HT1080 (cell line): ENCODE results near the gene UMPS. TPM values are rescaled to one million over a fixed set of nuclear protein-coding genes. Genes with fewer than 3 reads are reported as not detected.
"Not testable (repeated sequence)": the region's sequence is repeated elsewhere in the genome, so short reads cannot be mapped to it uniquely, and the experiment has no call there.

Experiments used
- DNase-seq: peaks from one replicate; pipeline ENCODE4 v3.0.0-alpha.2; 2015; ENCODE audit warnings: low read depth
- total RNA-seq: library from RNA; depleted of rRNA; stranded (reverse); fragments of >200 nt; shearing (Covaris generic); gene quantifications from 2 replicates; pipeline ENCODE4 v1.2.3, GENCODE V29; 2014

UMPS gene
- total RNA-seq, 1 experiment from 2014 or later, result 118 TPM

DNA sequence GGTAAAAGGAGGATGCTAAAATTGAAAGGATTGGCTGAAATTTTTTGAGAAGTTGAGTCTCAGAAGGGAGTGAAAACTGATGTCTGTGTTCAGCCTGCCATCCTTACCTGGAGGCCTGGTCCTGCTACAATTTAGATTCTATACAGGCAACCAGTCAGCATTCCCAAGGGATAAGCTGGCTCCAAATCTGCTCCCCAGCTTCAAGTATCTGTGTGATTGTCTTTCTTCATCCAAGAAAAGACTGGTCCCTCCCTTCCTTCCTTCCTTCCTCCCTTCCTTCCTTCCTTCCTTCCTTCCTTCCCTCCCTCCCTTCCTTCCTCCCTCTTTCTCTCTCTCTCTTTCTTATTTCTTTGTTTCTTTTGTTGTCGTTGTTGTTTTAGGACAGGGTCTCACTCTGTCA lies 24.7 kb upstream of the UMPS start:
- no peak for DNase-seq

DNA sequence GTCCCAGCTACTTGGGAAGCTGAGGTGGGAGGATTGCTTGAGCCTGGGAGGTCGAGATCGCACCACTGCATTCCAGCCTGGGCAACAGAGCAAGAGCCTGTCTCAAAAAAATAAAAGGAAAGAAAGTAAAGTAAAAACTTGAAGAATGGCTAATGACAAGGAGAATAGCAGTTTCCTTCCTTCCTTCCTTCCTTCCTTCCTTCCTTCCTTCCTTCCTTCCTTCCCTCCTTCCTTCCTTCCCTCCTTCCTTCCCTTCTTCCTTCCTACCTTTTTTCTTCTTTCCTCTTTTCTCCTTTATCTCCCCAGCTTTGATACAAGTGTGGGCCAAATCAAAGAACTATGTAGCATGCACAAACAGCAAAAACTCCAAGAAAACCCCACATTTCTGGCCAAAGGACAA lies 23.0 kb upstream of the UMPS start:
- not testable (repeated sequence) for DNase-seq

DNA sequence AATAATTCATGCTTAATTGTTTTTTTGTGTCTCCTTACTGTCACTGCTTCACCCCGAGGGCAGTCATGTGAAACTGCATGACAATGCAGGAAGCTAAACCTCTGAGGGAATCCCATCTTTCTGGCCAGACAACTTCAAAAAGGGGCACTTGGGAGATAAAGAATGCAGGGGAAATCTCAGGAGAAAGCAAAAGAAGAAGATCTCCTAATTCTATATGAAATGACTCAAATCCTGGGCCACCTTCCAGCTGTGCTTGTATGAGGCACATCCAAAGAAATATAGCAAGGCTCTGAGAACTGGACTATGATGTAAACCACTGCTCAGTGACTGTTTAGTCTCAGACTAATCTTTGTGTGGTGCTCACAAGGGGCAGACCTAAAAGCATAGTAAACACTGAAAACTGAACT lies 22.6 kb upstream of the UMPS start:
- DNase-seq, result peak; percentile 22

DNA sequence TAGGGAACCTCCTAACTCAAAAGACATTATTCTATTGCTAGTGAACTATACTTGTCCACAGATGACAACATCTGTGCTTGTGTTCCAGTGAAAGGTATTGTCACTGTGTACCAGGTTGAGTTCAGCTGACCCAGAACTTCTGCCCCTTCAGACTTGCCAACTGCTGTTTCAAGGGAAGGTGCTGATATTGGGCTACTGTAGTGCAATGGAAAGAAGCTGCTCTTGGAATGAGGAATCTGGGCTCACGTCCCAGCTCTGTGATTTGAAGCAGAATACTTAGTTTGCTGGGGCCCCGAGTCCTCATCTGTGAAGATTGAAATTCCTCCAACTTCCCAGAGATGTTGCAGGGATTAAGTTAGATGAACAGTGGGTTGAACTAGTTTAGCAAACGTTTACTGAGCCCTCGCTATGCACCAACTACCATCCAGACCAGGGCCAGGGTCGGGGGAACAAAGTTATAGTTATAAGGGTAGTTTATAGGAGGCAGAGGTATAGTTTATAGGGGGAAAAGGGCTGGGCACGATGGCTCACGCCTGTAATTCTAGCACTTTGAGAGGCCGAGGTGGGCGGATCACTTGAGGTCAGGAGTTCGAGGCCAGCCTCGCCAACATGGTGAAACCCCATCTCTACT lies 15.9 kb upstream of the UMPS start:
- no peak for DNase-seq

DNA sequence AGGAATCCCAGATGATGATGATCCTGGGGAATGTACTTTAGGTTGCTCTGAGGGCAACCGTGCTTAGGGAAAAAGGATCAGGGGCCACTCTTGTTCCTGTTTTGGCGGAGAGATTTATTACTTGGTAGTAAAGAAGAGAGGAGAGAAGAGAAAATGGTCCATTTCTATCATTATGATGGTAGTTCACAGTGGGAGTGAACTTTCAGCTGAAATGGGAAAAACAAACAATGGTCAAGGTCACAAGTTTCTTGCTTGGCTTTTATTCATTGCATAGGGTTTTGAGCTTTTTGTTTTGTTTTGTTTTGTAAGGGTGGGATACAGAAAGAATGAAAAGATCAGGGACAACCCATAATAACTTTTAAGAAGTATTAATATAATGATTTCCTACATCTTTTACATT lies 7.7 kb upstream of the UMPS start:
- no peak for DNase-seq

DNA sequence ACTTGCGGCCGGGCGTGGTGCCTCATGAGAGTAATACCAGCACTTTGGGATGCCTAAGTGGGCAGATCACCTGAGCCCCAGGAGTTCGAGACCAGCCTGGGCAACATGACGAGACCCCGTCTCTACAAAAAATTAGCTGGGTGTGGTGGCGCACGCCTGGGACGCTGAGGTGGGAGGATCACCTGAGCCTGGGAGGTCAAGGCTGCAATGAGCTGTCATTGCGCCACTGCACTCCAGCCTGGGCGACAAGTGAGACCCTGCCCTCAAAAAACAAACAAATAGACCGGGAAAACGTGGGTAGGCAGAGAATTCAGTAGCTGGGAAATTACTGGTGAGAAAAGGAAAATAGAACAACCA lies 667 bp downstream of the UMPS start:
- DNase-seq, result no peak

DNA sequence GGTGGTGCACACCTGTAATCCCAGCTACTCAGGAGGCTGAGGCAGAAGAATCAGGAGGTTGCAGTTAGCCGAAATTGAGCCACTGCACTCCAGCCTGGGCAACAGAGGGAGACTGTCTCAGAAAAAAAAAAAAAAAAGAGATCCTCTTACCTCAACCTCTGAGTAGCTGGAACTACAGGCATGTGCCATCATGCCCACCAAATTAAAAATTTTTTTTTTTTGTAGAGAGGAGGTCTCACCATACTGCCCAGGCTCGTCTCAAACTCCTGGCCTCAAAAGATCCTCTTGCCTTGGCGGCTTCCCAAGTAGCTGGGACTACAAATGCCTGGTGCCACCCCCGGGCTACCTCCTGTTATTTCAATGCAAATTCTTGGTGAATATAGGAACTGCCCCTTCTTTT lies 1.5 kb downstream of the UMPS start:
- no peak for DNase-seq

DNA sequence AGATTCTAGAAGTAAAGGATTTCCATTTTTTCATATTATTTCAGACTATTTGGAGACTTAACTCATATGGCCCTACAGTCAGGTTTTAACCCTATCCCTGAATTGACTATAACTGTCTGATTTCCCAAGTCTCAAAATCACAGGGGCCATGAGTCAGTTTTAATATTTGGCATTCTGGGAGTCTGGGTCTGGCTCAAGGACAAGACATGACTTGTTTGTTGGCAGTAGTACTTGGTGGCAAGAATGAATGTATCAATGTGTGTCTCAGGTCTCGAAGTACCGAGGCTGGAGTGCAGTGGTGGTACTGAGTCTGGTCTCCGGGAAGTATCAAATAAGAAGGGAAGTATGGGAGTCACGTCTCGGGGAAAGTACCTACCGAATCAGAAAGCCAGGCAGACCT lies 10.8 kb downstream of the UMPS start:
- no peak for DNase-seq

DNA sequence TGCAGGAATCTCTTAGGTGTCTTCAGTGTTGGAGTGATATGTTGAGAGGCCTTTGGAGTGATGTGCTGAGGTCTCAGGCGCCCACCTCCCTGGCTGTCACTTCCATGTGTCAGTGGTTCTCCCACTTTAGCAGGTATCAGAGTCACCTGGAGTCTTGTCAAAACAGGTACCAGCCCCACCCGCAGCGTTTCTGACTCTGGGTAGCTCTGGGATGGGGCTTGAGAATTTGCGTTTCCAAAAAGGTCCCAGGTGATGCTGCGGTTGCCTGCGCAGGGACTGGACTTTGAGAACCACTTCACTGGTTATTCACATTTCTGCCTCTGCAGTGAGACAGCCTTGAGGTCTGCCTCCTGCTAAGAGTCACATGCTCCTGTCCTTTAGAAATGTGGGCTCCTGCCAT lies 15.5 kb downstream of the UMPS start:
- no peak for DNase-seq

DNA sequence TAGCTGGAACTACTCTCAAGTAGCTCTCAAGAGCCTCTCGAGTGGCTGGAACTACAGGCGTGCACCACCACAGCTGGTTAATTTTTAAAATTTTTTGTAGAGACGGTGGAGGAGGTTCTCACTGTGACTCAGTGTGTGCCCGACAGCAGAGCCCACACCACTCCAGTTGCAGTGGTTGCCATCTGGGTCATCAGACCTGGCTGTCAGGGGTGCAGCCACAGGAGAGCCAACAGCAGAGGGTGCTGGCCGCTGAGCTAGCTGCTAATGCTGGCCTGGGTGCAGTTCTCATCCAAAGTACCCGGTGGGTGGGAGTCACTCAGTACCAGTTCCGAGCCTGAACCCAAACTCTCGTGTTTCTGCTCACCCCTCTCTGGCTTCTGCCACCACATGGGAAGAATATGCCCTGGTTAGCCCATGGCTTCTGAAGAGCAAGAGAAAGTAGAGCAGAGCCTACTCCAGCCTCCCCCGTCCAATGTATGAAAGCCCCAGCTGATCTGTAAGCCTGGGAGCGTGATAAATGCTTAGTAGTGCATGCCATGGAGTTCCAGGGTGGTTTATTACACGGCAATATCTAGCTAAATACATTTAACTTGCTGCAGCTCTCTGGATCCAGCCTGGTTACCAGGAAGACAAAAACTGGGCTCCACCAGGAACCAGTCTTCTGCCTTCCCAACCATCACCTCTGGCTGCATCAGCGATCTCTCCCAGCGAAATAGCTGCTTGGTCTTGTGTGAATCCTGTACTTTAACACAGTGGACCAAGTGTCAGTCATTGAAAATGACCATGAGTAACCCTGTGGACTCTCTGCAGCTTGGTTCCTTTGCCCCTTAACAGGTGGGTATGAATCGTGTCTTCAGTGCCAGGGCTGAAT lies 17.1 kb downstream of the UMPS start:
- no peak for DNase-seq

DNA sequence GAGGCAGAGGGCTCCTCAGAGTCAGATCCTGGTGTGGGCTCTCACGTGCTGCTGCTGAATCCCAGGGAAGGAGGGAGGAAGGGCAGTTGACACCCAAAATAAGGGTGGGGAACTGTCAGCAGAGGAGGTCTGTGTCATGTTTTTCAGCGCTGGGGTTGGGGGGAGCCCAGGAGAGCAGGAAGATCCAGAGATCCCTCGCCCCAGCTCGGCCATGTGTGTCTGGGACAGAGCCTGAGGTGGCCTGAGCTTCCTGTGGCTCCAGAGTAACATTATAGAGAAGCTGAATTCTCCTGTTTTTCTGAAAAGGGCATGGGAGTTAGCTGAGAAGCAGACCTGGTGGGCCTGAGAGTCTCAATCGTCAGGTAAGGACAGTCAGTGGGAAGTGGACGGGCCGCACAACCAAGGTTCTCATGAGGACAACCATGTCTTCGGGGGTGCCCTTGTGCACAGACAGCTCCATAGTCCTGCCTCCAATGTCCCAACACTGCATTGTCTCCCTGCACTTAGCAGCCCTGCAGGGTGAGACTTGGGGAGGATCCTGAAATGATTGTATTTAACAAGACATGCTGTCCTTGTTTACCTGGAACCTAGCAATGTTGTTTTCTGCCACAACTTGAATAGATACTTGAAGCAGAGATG lies 18.4 kb downstream of the UMPS start:
- no peak for DNase-seq

DNA sequence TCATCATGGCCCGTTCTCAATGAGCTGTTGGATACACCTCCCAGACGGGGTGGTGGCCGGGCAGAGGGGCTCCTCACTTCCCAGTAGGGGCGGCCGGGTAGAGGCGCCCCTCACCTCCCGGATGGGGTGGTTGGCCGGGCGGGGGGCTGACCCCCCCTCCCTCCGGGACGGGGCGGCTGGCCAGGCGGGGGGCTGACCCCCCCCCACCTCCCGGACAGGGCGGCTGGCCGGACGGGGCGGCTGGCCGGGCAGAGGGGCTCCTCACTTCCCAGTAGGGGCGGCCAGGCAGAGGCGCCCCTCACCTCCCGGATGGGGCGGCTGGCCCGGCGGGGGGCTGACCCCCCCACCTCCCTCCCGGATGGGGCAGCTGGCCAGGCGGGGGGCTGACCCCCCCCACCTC lies 19.6 kb downstream of the UMPS start:
- DNase-seq, result not testable (repeated sequence)

DNA sequence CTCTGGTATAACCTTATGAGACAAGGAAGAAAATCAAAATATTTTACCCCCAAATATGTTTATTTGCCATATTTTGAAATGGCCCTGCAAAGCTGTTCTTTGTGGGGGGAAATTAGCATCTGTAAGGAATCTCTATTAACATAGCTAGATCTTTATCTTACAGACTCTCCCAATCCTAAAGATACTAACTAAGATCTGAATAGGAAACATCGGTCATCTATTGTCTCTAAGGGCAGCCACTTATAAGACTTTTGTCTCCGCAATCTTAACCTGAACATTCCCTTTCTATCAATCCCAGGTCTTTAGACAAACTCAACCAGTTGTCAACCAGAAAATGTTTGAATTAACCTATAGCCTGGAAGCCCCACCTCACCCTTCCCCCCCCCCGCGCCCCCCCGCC lies 21.2 kb downstream of the UMPS start:
- no peak for DNase-seq

DNA sequence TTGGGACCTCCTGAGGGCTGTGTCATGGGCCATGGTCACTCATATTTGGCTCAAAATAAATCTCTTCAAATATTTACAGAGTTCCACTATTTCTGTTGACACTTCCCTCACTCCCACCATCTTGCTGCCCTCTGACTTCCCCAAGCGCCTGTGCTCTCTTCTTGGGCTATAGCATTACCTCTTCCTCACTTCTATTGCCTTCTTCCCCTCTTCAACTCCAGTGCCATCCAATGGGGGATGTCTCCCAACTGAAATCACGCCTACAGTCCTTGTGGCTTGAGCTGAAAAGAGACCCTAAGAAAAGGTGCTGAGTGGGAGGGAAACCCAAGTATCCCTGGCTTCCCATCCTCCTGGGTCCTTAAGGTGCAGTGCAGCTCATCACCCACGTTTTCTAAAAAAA lies 21.8 kb downstream of the UMPS start:
- no peak for DNase-seq

DNA sequence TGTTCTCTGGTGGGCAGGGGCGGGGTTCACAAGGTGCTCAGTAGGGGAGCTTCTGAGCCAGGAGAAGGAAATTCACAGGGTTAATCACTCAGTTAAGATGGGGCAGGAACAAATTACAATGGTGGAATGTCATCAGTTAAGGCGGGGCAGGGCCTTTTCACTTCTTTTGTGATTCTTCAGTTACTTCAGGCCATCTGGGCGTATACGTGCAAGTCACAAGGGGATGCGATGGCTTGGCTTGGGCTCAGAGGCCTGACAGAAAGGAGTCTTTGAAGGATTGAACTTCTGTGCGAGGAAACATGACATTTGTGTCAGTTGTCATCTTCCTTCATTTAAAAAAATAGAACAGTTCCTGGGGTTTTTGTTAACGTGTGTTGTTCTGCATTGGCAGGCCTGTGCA lies 27.7 kb downstream of the UMPS start:
- not testable (repeated sequence) for DNase-seq

DNA sequence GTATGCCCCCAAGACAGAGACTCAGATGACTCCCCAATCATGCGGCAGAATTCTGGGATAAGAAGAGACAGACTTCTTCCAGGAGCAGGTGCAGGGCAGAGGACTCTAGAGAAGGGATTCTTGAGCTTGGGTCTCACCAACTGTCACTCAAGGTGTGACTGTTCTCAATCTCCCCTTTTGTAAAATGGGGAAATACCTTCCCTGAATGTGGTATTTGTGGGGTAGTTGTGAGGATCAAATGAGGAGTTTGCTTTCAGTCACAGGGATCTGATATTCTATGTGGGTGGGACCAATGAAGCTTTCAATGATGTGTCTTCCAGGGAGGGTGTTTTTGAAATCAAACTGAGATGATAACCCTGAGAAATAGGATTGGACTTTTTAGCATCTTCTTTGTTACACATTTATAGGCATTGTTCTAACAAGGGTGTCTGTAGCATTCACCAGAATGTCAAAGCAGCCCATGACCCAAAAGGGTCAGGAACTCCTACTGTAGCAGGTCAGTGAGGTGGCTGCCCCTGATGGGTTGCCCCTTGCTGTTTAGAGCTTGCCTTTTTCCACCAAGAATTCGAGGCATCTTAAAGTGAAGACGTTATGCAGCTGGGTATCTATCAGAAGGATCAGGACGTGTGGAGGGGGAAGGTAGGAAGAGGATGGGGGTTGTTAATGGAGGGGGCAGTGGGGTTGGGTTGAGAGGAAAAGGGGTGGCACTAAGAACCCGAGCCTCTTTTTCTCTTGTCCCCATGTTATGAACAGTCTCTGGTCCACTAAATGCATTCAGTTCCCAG lies 28.8 kb downstream of the UMPS start:
- no peak for DNase-seq

DNA sequence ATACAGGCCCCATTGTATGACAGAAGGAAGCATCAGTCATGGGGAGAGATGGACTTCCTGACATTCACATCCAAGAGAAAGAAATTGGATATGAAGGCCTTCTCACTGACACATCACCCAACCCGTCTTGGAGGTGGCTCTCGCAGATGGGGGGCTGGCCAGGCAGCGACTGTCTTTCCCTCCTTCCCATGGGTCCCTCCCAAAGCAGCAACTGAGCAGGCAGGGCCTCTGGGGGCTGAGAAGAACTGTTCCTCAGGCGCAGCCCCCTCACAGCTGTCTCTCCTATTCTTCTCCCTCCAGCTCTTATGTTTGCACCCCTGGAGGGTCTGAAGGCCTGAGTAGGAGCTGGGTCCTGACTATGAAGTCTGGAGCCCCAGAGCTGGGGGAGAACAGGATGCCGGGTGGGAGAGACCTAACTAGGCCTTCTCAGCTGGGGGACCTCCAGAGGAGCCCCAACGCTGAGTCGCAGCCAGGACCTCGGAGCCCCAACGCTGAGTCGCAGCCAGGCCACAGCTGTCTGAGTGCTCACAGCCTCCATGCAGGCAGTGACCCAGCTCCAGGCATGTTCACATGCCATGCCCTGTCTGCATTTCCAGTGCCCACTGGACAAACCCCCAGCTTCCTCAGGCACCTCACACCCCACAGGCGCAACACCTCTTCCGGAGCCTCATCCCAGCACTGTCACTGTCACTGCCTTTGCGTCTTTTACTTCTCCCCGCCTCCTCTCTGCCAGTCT lies 29.6 kb downstream of the UMPS start:
- peak; percentile 44 for DNase-seq

DNA sequence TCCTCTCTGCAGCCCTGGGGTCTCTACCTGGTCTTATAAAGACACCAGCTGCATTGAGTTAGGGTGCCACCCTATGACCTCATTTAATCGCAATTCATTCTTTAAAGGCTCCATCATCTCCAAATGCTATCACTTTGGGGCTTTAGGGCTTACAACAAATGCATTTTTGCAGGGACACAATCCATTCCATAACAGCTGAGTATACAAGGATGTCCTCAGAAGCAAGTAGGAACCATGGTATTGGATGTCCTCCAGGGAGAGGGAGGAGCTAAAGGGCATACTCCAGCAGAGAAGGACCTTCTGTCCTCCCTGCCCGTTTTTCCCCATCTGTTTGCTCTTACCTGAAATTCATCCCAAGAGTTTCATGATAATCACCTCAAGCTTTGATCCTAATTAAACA lies 30.3 kb downstream of the UMPS start:
- no peak for DNase-seq

DNA sequence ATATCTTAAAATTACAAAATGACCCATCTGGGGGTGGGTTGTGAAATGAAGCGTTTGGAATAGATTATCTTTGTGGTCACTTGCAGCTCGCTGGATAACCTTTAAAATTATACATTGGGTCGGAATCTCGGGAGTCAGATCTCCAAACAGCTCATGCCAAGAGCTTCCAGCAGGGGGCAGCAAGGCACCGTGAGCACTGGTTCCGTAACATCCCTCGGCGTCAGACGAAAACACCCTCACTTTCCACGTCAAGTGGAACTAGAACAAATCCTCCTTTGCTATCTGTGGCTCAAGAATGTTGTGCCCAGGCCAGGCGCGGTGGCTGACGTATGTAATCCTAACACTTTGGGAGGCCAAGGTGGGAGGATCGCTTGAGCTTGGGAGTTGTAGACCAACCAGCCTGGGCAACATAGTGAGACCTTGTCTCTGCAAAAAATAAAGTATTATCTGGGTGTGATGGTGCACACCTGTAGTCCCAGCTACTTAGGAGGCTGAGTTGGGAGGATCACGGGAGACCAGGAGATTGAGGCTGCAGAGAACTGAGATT lies 31.1 kb downstream of the UMPS start:
- DNase-seq, result peak; percentile 74

DNA sequence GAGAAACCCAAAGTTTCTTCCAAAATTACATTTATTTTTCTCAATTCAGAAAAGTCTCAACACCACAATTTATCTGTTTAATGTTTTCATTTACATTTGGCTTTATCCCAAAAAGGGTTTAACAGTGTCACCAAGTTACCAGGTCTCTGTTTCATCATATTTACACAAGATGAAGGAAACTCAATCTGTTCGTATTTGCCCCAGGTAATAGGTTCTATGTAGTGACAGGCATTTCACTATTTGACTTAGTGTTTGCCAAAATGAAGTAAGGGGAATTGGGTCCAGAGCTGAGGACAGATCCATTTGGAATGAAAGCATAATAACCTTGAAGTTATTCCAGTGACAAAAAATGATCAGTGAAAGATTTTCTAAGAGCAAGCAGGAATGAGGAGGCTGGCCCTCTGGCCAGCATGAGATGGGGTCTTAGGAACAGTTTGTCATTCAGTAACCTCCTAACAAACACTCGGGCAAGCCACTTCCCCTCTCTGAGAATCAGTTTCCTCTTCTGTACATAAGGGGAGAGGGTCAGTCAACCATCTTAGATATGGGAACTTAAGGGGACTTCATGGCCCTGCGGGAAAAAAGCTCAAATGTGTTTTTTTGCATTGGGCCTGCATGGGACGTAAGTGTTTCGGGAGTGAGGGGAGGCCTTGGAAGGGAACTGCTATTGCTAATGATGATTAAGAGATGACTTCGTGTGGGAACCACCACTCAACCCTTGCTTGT lies 31.8 kb downstream of the UMPS start:
- DNase-seq, result no peak
